GM12873 (cell line): Measurements from ENCODE around the gene NFAM1.

Source experiments
- TF ChIP-seq, protein P1 (sequence below): IDR thresholded peaks from 2 replicates; pipeline ENCODE4 v1.5.1; 2012; ENCODE audit warnings: low read depth, mild to moderate bottlenecking, moderate library complexity, low read length, control low read depth; ENCODE audit not compliant: insufficient read depth; ENCODE audit errors: missing control alignments

NFAM1 gene

DNA sequence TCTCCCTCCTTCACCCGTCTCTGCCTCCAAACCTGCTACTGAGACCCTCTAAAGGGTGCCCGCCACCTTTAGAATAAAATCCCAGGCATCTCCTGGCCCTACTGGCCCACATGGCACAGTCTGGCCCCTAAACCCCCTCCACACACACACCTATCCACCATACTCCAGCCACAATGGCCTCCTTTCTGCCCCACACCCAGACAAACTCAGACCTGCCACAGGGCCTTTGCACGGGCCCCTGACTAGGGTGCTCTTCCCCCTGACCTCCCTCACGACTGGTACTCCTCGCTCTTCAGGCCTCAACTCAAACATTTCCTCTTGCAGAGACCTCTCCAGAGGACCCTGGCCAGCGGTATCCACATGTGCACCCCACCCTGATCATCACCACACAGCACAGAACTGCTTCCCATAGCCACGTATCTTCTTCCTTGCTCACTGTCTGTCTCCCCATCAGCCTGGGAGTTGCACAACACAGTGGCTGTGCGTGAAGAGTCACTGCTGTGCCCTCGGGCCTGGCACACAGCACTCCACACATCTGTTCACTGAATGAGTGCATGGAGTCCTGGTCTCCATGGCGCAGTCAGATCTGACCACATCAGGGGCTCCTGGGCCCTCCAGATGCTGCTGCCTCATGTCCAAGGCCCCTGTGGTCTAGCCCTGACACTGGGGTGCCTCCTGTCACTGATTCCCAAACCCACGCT lies 95.5 kb downstream of the NFAM1 start:
- TF ChIP-seq, protein P1, sequence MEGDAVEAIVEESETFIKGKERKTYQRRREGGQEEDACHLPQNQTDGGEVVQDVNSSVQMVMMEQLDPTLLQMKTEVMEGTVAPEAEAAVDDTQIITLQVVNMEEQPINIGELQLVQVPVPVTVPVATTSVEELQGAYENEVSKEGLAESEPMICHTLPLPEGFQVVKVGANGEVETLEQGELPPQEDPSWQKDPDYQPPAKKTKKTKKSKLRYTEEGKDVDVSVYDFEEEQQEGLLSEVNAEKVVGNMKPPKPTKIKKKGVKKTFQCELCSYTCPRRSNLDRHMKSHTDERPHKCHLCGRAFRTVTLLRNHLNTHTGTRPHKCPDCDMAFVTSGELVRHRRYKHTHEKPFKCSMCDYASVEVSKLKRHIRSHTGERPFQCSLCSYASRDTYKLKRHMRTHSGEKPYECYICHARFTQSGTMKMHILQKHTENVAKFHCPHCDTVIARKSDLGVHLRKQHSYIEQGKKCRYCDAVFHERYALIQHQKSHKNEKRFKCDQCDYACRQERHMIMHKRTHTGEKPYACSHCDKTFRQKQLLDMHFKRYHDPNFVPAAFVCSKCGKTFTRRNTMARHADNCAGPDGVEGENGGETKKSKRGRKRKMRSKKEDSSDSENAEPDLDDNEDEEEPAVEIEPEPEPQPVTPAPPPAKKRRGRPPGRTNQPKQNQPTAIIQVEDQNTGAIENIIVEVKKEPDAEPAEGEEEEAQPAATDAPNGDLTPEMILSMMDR: no peak

DNA sequence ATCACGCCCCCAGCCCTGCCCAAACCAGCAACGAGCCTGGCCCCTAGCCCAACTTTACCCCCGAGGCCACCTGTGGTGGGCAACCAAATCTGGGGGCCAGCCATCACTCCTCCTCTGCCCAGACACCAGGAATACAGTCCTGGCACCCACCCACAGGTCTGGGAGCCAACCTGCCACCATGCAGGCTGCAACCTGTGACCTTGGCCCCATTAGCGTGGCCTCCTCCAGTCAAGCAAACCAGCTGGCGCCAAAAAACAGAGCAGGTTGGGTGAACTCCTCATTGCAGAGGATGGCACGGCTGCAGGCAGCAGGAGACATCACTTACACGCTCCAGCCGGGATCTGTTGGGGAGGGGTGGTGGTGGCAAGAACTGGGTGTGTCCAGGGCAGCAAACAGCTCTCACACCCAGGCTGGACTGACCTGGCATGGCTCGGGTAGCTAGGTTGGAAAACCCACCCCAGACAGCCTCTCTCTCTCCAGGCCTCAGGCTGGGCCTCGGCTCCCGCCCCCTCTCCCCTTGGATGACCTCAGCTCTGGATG lies 96.3 kb downstream of the NFAM1 start:
- TF ChIP-seq, protein P1: no peak

DNA sequence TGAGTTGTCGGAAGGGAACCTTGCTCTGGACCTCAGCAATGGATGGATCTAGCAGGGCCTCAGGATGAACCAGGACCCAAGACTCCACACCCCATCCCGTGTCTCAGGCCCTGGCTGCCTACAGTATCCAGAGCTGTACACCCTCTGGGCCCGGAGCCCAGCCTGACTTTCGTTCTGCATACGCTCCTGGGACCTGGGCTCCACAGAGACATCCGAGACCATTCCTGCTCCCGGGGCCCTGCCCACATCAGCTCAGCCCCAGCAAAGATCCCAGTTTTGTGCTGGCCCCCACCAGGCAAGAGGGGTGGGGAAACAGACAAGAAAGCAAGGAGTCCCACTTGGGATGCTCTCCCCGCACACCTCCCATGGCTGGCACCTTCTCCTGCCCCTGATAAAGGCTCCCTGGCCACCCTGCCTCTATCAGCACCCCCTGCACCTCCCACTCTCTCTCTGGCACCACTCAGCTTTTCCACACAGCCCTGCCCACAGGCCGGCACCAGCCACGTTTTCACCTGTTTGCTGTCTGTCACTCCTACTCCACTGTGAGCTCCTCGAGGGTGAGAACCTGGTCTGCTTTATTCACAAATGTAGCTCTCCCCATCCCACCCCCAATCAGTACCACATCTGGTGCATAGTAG lies 97.2 kb downstream of the NFAM1 start:
- TF ChIP-seq, protein P1: no peak

DNA sequence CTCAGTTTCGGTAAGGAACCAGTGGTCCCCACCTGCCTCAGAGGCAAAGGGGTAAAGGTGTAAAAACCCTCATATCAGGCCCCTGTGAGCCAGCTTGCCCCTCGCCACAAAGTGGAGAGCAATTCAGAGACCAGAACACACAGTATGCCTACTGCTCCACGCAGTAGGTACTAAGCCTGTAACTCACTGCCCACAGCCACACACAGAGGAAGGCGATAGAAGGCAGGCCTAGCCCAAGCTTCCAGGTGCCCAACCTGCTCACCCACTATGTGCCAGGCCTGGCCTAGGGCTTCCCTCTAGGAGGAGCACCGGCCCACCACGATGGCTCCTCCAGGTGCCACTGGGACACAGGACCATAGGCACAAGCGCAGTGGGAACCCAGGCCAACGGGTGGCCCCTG lies 98.7 kb downstream of the NFAM1 start:
- TF ChIP-seq, protein P1: no peak

DNA sequence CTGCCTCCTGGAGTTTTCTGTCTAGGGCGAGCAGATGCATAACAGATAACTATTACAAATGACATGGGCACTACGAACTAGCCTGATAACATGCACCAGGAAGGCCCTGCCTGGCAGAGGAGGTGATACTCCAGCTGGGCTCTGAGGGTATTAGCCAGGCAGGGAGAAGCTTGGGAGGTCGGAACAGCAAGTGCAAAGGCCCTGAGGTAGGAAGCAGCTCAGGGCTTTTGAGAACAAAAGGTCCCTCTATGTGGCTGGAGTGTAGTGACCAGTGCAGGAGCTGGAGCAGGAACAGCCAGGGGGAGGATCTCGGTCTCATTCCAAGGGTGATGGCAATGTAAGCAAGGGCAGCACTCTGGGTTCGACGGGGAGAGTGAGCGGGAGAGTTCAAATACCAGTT lies 100.1 kb downstream of the NFAM1 start:
- TF ChIP-seq, protein P1: no peak

DNA sequence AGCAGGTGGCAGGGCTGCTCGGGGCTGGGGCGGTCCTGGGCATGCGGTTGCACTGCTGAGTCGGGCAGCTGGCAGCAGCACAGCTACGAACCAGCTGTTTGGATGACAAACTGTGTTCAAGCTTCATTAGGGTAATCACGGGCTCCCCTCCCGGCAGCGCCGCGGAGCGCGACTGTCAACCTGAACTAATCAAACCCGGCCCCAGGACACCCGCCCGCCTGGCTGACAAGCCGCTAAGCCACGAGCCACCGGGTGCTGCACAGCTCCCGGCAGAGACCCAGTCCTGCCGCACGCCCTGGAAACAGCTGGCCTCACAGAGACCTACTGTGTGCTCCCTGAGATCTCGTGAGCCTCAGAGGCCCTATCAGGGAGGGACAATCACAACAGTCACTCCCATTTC lies 101.2 kb downstream of the NFAM1 start:
- TF ChIP-seq, protein P1: no peak
